Esophagus squamous epithelium (tissue), 4 donors: ENCODE results near the gene ZNF44.

Experiments
- POLR2A ChIP-seq, 4 donors: fragments of 450-650 bp; IDR thresholded peaks; one replicate each; pipeline ENCODE4 v1.6.1; 2017; ENCODE audit warnings: antibody characterized with exemption in 4 of 4, mild to moderate bottlenecking in 4 of 4, moderate library complexity in 3 of 4
- TF ChIP-seq, protein P1 (sequence below), 6 experiments: fragments of 450-650 bp in 4 of 6; fragments of 200-600 bp in 2 of 6; sonication (generic) in 2 of 6; IDR thresholded peaks; one replicate each; pipeline ENCODE4 v1.5.1; 2016 to 2019; ENCODE audit warnings: antibody characterized with exemption in 6 of 6, mild to moderate bottlenecking in 4 of 6, moderate library complexity in 4 of 6

DNA sequence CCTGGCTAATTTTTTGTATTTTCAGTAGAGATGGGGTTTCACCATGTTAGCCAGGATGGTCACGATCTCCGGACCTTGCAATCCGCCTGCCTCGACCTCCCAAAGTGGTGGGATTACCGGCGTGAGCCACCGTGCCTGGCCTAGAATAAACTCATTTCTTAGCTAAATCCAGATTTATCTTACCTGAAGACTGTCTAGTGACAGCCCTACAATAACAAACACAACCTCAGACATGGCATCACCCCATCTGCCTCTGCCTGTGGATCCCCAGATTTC, 5.0 kb downstream of the ZNF44 start:
- TF ChIP-seq, protein P1, sequence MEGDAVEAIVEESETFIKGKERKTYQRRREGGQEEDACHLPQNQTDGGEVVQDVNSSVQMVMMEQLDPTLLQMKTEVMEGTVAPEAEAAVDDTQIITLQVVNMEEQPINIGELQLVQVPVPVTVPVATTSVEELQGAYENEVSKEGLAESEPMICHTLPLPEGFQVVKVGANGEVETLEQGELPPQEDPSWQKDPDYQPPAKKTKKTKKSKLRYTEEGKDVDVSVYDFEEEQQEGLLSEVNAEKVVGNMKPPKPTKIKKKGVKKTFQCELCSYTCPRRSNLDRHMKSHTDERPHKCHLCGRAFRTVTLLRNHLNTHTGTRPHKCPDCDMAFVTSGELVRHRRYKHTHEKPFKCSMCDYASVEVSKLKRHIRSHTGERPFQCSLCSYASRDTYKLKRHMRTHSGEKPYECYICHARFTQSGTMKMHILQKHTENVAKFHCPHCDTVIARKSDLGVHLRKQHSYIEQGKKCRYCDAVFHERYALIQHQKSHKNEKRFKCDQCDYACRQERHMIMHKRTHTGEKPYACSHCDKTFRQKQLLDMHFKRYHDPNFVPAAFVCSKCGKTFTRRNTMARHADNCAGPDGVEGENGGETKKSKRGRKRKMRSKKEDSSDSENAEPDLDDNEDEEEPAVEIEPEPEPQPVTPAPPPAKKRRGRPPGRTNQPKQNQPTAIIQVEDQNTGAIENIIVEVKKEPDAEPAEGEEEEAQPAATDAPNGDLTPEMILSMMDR (IDR thresholded peaks at IDR 0.05): no peak
- no peak for TF ChIP-seq POLR2A (IDR thresholded peaks at IDR 0.05)
